Panc1 (cell line): ENCODE data around the gene RRP9. TPM values are rescaled to one million over a fixed set of nuclear protein-coding genes. Genes with fewer than 3 reads are reported as not detected.

Experiments
- ATAC-seq: fragments of 200-7000 bp; cut with Tn5 transposase; 2 replicates; pipeline ENCODE4 v1.9.1; 2020; ENCODE audit warnings: mild to moderate bottlenecking, moderate library complexity
- BruUV-seq: library from RNA; stranded (reverse); fragments of 400-500 nt; replicated peaks from 2 replicates; lab custom pipeline; 2021; lab: Mats Ljungman, UMichigan
- CTCF ChIA-PET: fragments of 300-600 bp; sonication (Branson Sonifier 250); formaldehyde crosslinking; loops from one replicate; lab custom pipeline; 2022; ENCODE audit warnings: antibody characterized with exemption; lab: Charles Lee
- POLR2A ChIA-PET: fragments of 300-600 bp; sonication (Branson Sonifier 250); formaldehyde crosslinking; loops from one replicate; lab custom pipeline; 2022; ENCODE audit warnings: antibody characterized with exemption; lab: Charles Lee
- DNase-seq: peaks from one replicate; pipeline ENCODE4 v3.0.0-alpha.2; 2010; ENCODE audit warnings: low read depth, low spot score
- H3K27ac ChIP-seq: 2 replicates; pipeline ENCODE4 v1.5.1; 2011; ENCODE audit warnings: mild to moderate bottlenecking, low read length, inconsistent platforms
- H3K27me3 ChIP-seq: fragments of 200-500 bp; sonication (Bioruptor generic); 2 replicates; pipeline ENCODE4 v1.6.0; 2014; ENCODE audit warnings: low read length, inconsistent platforms; ENCODE audit not compliant: control insufficient read depth, insufficient read depth
- H3K36me3 ChIP-seq: fragments of 200-500 bp; sonication (Bioruptor generic); 2 replicates; pipeline ENCODE4 v1.5.1; 2014; ENCODE audit warnings: inconsistent platforms, mild to moderate bottlenecking, low read length, moderate library complexity; ENCODE audit not compliant: control insufficient read depth, insufficient read depth
- H3K4me1 ChIP-seq: 2 replicates; pipeline ENCODE4 v1.5.1; 2011; ENCODE audit warnings: inconsistent platforms, mild to moderate bottlenecking, low read length, moderate library complexity; ENCODE audit not compliant: control insufficient read depth, insufficient read depth
- H3K4me3 ChIP-seq, 2 experiments: 2 replicates each; pipeline ENCODE4 v1.5.1; 2011 to 2012; ENCODE audit warnings: low read depth in 2 of 2, low read length in 2 of 2, mild to moderate bottlenecking in 2 of 2, inconsistent platforms in 1 of 2, moderate library complexity in 1 of 2
- H3K9me3 ChIP-seq: fragments of 200-500 bp; sonication (Bioruptor generic); 2 replicates; pipeline ENCODE4 v1.5.1; 2014; ENCODE audit warnings: low read depth, mild to moderate bottlenecking, inconsistent platforms, low read length, moderate library complexity; ENCODE audit not compliant: control insufficient read depth, insufficient read depth
- POLR2AphosphoS5 ChIP-seq: IDR thresholded peaks from 2 replicates; pipeline ENCODE4 v1.6.1; 2012; ENCODE audit warnings: mild to moderate bottlenecking, low read depth, low read length, moderate library complexity
- SIN3A ChIP-seq: IDR thresholded peaks from 2 replicates; pipeline ENCODE4 v1.6.1; 2012; ENCODE audit warnings: low read depth, mild to moderate bottlenecking, low read length, moderate library complexity, borderline replicate concordance; ENCODE audit not compliant: insufficient read depth
- TCF7L2 ChIP-seq: IDR thresholded peaks from 2 replicates; pipeline ENCODE4 v1.6.1; 2011; ENCODE audit warnings: mild to moderate bottlenecking, low read depth, low read length, inconsistent platforms
- in situ Hi-C: cut with HindIII; loops from 2 replicates; pipeline ENCODE4 v1.10.0; 2016; ENCODE audit warnings: low sequenced_read_pairs, low pct_unique_long_range_greater_than_20kb
- intact Hi-C: fragments of 100-400 bp; cut with micrococcal nuclease; formaldehyde crosslinking; loops from one replicate; pipeline ENCODE4 v1.10.0; 2022; ENCODE audit not compliant: unreplicated experiment
- total RNA-seq: library from RNA; stranded (reverse); gene quantifications from one replicate; pipeline ENCODE4 v1.2.1, GENCODE V29; 2021; ENCODE audit not compliant: unreplicated experiment
- TF ChIP-seq, protein P1 (sequence below): fragments of 450-650 bp; IDR thresholded peaks from 2 replicates; pipeline ENCODE4 v1.5.1; 2017; ENCODE audit warnings: mild to moderate bottlenecking
- TF ChIP-seq, protein P2 (sequence below), 2 experiments: IDR thresholded peaks; 2 replicates each; pipeline ENCODE4 v1.6.1; 2011 to 2012; ENCODE audit warnings: low read depth in 2 of 2, control low read depth in 1 of 2, low read length in 1 of 2, mild to moderate bottlenecking in 1 of 2, moderate library complexity in 1 of 2; ENCODE audit not compliant: insufficient read depth in 1 of 2

Gene RRP9
- total RNA-seq, 1 experiment from 2014 or later = 54.5 TPM

DNA sequence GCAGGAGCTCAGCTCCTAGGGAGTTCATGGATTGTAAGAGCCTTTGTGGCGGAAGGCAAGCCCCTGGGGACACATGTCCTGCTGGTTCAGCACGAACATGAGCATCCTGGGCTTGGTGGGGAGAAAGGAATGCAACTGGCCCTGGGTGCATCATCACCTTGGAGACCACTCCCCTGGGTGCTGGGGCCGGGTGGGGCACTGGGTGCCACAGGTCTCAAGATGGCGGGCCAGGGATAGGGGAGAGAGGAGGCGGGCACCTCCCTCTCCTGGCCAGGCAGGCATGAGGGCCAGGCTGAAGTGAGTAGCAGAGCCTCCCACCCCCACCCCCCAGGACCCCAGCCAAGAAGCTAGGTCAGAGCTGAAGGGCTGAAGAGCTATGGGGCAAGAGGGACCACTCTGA lies 24.8 kb upstream of the RRP9 start:
- Histone ChIP-seq H3K27me3 (no peaks in the 10 kb centered on the region), H3K36me3 (no peaks in the 10 kb centered on the region), H3K4me1 (peaks cover 12% of the 10 kb centered on the region), H3K27ac (peak overlapping the region; percentile 69), H3K9me3 (no peaks in the 10 kb centered on the region), H3K4me3 (peak overlapping the region; percentile 58 to 71)
- no peak for ATAC-seq
- ChIA-PET POLR2A (no interaction called here), CTCF (no interaction called here)
- DNase-seq = no peak
- in situ Hi-C loops = no loop called here
- TF ChIP-seq TCF7L2 (no peak), POLR2AphosphoS5 (no peak), SIN3A (no peak)
- TF ChIP-seq, protein P1, sequence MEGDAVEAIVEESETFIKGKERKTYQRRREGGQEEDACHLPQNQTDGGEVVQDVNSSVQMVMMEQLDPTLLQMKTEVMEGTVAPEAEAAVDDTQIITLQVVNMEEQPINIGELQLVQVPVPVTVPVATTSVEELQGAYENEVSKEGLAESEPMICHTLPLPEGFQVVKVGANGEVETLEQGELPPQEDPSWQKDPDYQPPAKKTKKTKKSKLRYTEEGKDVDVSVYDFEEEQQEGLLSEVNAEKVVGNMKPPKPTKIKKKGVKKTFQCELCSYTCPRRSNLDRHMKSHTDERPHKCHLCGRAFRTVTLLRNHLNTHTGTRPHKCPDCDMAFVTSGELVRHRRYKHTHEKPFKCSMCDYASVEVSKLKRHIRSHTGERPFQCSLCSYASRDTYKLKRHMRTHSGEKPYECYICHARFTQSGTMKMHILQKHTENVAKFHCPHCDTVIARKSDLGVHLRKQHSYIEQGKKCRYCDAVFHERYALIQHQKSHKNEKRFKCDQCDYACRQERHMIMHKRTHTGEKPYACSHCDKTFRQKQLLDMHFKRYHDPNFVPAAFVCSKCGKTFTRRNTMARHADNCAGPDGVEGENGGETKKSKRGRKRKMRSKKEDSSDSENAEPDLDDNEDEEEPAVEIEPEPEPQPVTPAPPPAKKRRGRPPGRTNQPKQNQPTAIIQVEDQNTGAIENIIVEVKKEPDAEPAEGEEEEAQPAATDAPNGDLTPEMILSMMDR = no peak
- TF ChIP-seq, protein P2, sequence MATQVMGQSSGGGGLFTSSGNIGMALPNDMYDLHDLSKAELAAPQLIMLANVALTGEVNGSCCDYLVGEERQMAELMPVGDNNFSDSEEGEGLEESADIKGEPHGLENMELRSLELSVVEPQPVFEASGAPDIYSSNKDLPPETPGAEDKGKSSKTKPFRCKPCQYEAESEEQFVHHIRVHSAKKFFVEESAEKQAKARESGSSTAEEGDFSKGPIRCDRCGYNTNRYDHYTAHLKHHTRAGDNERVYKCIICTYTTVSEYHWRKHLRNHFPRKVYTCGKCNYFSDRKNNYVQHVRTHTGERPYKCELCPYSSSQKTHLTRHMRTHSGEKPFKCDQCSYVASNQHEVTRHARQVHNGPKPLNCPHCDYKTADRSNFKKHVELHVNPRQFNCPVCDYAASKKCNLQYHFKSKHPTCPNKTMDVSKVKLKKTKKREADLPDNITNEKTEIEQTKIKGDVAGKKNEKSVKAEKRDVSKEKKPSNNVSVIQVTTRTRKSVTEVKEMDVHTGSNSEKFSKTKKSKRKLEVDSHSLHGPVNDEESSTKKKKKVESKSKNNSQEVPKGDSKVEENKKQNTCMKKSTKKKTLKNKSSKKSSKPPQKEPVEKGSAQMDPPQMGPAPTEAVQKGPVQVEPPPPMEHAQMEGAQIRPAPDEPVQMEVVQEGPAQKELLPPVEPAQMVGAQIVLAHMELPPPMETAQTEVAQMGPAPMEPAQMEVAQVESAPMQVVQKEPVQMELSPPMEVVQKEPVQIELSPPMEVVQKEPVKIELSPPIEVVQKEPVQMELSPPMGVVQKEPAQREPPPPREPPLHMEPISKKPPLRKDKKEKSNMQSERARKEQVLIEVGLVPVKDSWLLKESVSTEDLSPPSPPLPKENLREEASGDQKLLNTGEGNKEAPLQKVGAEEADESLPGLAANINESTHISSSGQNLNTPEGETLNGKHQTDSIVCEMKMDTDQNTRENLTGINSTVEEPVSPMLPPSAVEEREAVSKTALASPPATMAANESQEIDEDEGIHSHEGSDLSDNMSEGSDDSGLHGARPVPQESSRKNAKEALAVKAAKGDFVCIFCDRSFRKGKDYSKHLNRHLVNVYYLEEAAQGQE (IDR thresholded peaks at IDR 0.05; ENCODE audit: insufficient read depth in 1 of 2, low read depth in 2 of 2, low read length in 1 of 2) = no peak
- intact Hi-C loops = no loop called here
- BruUV-seq = no TSS peak

DNA sequence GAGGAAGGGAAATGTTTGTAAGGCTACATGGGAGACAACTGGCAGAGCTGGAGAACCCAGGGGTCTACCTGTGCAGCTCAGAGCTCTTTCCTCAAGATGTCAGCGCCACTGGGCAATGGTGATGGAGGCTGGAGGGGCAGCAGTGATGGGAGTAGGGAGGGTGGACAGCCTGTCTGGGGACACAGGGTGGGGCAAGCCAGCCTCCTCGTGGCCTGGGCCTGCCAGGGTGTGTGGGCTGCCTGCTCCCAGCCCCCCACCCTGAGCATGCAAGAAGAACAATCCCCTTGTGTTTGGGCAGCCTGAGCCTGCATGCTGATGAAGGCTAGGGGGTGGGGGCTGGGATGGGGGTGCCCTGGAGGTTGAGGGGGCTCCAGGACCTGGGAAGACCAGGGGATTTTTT lies 24.3 kb upstream of the RRP9 start:
- no peak overlapping the region for H3K27ac ChIP-seq
- no TSS peak for BruUV-seq
- H3K9me3 ChIP-seq = no peaks in the 10 kb centered on the region
- ChIA-PET CTCF (no interaction called here), POLR2A (no interaction called here)
- no peaks in the 10 kb centered on the region for H3K36me3 ChIP-seq
- DNase-seq (no peak), ATAC-seq (no peak)
- peaks cover 12% of the 10 kb centered on the region for H3K4me1 ChIP-seq
- in situ Hi-C loops = no loop called here
- peak overlapping the region in 1 of 2 experiments; percentile 71; a peak in 1 of 4 replicates for H3K4me3 ChIP-seq
- no peaks in the 10 kb centered on the region for H3K27me3 ChIP-seq
- intact Hi-C loops = no loop called here
- TF ChIP-seq, protein P1 = no peak
- TF ChIP-seq SIN3A (no peak), POLR2AphosphoS5 (no peak), TCF7L2 (no peak)
- TF ChIP-seq, protein P2 (IDR thresholded peaks at IDR 0.05; ENCODE audit: insufficient read depth in 1 of 2, low read depth in 2 of 2, low read length in 1 of 2) = no peak
